Measurements from ENCODE around the gene KDM1B.

KDM1B gene

DNA sequence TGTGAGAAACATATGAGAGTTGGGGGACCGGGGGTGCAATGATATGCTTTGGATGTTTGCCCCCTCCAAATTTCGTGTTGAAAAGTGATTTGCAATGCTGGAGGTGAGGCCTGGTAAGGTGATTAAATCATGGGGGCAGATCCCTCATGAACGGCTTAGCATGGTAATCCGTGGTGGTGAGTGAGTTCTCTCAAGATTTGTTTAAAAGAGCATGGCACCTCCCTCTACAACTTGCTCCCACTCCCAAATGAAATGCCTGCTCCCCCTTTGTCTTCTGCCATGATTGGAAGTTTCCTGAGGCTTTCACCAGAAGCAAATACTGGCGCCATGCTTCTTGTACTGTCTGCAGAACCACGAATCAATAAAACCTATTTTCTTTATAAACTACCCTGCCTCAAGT, 106.7 kb downstream of the KDM1B start:
- in situ Hi-C loops (cut with MboI; ENCODE audit: low sequenced_read_pairs) = no loop called here

DNA sequence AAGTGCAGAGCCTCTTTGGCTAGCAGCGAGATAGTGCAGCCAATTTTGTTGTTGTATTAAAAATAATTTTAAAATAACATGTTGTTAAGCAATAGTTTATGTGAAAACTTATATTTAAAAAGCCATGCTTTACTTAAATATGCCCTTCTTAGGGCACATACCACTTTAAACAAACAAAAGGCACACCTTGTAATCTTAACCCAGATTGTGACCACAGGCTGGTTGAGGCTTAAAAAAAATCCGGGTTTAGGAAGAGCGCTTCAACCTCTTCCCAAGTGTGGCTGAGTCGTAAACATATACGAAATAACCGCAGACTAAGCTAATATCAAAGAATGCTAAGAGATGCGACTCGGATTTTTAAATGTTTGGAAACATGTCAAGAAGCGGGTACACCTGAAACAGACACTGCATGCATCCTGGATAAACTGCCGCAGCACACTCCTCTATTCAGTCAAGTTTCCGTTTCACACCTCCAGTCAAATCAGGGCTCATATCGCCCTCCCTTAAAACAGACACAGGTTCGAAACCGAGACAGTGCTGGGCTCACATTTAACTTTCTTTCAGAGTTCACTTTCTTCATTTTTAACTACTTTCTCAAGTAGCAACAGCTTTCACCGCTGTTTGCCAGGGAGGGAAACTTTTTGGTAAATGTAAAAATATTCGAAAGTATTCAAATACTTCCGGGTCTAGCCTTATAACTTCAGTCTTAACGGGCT, 107.6 kb downstream of the KDM1B start:
- in situ Hi-C loops (cut with MboI; ENCODE audit: low sequenced_read_pairs) = no loop called here

DNA sequence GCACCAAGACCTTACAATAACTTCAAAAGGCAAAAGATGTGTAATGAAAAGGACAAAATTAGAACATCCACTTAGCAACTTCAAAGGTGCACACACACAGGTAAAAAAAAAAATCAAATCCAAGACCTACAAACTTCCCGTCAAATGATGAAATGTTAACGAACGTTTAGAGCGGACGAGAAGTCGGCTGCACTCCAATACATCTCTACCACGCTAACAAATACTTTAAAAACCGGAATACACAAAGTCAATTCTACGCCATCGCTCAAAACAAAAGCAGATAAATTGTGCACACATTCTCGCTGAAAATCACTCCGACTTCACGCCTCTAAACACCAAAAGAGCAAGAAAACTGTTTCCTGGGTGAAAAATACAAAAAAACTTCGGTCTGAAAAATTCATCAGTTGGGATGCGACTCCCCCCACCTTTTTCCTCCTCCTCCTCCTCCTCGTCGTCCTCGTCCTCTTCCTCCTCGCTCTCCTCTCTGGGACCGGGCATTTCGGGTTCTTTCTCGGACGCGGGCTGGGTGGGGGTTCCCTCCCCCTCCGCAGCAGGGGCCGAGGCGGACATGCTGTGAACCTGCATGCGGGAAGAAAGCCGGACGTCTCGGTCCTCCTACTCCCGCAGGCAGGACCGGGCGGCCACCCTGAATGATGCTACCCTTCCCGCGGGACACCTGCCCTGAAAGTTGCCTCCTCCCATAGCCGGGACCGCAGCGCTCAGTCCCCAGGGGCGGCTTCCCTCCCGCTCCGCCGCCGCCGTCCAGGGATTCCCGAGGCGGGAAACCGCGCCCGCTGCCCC, 108.4 kb downstream of the KDM1B start:
- in situ Hi-C loops (cut with MboI; ENCODE audit: low sequenced_read_pairs) = no loop called here

DNA sequence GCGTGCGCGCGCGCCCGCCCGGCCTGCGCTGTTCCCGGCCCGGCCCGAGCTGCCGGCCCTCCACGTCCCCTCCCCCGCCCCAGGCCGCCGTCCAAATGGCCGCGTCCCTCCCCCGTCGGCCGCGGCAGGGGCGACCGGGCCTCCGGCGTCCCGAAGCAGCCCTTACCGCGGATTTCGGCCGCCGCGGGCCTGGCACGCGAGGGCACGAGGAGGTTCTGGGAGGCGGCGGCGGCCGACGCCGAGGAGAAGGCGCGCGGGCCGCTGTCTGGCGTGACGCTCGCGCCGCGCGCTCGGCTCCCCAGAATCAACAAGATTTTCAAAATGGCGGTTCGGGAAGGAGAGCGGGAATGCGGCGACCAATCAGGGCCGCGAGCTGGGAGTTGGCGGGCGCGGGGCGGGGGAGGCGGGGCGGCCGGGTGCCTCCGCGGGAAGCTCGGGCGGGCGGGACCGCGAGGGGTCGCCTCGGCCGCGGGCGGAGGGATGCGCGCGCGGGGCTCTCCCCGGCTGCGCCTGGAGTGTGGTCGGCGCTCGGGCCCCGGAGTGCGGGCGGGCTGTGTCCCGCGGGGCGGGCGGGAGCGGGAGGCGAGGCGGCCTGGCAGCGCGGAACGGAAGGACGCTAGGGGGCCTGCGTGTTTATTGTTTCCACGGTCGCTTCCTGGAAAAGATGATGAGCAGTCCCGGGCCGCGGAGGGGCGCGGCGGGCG, 109.1 kb downstream of the KDM1B start, which contains the start of gene DEK:
Gene DEK (minus strand): TSS at position 312 of the 704 bp plus-strand sequence. CDS start 543 bp downstream, outside the sequence.
- in situ Hi-C loops (cut with MboI; ENCODE audit: low sequenced_read_pairs) = no loop called here

DNA sequence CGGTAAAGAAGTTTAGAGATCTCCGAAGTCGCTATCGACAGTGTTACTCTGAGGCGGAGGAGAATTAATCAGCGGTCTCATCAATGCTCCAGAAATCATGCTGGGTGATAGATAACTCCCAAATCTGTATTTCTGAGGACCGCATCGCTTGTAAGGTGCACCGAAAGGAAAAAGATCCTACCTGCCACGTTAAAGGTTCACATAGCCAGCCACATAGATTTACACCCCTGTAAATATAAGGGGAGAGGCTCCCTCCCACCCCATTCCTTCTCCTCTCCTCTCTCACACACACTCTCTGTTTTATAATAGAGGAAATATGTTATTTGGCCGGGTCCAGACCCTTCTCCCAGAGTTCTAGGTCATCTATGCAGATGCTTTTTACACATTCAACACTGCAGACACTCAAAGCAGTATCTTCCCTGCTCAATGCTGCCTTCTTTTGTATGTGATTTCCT, 109.7 kb downstream of the KDM1B start:
- in situ Hi-C loops (cut with MboI; ENCODE audit: low sequenced_read_pairs) = no loop called here

DNA sequence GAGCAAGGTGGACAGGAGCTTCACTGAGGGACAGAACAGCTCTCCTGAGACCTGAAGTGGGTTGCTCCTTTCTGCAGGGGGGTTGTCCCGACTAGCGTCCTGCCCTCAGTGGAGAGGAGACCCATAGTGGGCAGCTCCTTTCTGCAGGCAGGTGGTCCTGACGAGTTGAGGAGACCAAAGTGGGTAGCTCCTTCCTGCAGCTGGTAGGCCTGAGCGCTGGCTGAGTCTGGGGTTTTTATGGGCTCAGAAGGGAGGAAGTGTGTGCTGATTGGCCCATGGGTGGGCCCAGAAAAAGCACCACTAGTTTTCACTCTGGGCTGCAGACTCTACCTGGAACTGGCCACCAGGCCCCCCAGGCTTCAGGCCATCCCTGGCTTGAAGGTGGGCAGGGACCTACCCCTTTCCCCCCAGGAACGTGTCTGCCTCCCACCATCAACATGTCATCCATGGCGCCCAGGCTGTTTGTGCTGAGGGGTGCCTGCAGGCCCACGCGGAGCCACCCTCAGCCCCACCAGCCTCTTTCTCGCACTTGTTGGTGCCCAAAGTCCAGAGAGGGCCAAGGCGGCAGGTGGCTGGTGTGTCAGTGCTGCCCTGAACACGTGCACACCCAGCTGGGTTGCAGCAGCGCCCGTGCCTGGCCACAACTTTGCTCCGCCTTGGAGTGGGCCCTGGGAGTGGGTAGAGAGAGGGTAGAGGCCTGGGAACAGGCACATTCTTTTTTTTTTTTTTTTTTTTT, 110.7 kb downstream of the KDM1B start:
- in situ Hi-C loops (cut with MboI; ENCODE audit: low sequenced_read_pairs) = no loop called here

DNA sequence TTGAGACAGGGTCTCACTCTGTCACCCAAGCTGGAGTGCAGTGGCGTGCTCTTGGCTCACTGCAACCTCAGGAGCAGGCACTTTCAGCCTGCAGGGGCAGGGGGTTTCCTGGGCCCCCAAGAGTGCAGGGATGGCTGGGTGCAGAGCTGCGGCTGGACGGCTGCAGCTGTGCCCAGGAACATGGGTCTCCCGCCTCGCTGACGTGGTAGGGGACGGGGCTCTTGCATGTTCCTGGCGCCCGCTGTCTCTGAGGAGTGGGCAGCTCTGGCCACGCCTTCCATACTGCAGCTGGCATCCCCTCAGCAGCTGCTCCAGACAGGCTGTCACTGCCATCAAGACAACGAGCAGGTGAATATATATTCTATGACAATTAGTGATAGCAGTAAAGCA, 111.3 kb downstream of the KDM1B start:
- in situ Hi-C loops (cut with MboI; ENCODE audit: low sequenced_read_pairs) = no loop called here

DNA sequence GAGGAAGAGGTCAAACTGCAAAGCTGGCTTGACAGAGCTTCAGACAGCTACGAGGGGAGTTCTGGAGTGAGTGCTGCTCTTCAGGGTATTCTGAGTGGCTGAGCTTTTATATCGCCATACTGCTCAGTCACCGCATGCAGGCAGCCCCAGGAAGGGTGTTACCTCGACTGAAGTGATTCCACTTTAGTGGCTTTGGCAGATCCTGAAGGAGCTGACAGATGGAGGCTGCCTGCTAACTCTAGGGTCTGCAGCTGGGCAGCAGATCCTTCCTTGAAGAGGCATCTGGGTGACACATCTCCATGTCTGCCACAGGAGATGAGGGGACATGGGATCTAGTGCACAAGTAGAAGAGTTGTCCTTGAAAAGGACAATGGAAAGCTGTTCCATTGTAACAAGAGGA, 112.8 kb downstream of the KDM1B start:
- in situ Hi-C loops (cut with MboI; ENCODE audit: low sequenced_read_pairs) = no loop called here

DNA sequence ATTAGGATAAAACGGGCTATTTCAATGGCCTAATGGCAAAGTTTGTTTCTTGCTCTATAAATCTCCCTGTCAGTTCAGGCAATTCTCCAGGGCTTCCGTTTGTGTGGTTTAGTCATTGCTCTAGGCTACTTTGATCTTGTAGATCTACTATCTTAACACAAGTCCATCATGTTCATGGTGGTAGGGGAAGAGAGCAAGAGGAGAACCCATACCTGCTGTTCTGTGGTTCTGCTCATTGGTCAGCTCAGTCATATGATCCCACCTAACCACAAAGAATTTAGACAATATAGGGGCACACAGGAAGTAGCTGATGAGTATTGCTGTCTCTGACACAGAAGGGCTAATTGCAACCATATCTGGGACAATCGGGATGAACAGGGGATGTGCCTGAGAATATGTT, 114.0 kb downstream of the KDM1B start:
- in situ Hi-C loops (cut with MboI; ENCODE audit: low sequenced_read_pairs) = no loop called here

DNA sequence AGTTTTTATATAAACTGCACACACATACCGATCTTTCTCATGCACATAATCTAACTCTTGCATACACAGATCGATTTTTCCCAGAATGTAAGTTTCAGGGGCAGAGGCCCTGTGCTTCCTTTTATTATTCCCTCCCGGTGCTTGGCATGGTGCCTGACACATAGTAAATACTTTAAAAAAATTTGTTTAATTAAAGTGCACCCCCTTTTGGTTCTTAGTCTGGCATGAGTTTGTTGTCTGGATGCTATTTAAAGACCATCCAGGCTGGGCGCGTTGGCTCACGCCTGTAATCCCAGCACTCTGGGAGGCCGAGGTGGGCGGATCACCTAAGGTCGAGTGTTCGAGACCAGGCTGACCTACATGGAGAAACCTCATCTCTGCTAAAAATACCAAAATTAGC, 114.5 kb downstream of the KDM1B start:
- in situ Hi-C loops (cut with MboI; ENCODE audit: low sequenced_read_pairs) = no loop called here

DNA sequence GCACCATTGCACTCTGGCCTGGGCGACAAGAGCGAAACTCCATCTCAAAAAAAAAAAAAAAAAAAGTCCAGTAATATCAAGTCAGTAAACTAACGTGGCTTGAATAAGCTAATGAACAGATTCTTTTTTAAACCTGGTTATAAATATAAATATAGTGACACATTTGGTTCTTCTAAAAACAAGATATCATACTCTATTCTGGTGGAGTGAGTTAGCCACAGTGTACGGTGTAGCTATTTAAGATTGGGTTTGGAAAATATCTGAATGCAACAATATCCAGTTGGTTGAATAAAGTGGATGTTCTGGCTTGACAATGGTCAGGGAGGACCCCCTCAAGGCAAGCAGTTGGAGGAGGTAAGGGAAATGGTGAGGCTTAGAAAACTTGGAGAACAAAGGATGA, 115.0 kb downstream of the KDM1B start:
- in situ Hi-C loops (cut with MboI; ENCODE audit: low sequenced_read_pairs) = no loop called here
